K562 (cell line): Measurements from ENCODE around the gene MYO7A. TPM values are rescaled to one million over a fixed set of nuclear protein-coding genes. Genes with fewer than 3 reads are reported as not detected.

ENCODE experiments used
- ATAC-seq: fragments of 200-7000 bp; cut with Tn5 transposase; 3 replicates; pipeline ENCODE4 v1.9.1; 2020; ENCODE audit warnings: moderate library complexity
- BruUV-seq: library from RNA; stranded (reverse); fragments of 400-500 nt; replicated peaks from 2 replicates; lab custom pipeline; 2021; lab: Mats Ljungman, UMichigan
- CTCF ChIA-PET: fragments of 300-600 bp; formaldehyde crosslinking; extraction: SDS; loops from one replicate; lab custom pipeline; 2021; ENCODE audit warnings: low intra/inter-chr PET ratio; lab: Yijun Ruan, JAX
- POLR2A ChIA-PET: fragments of 300-600, 350-650 bp; sonication (Branson Sonifier 250); formaldehyde crosslinking; extraction: SDS; loops from one replicate; lab custom pipeline; 2021; ENCODE audit warnings: antibody characterized with exemption, inconsistent platforms; lab: Yijun Ruan, JAX
- DNase-seq, 4 experiments: peaks; one replicate each; pipeline versions ENCODE4 v3.0.0 to v3.0.0-alpha.2; 2011 to 2018; ENCODE audit warnings: low spot score in 3 of 4, mixed read lengths in 3 of 4; ENCODE audit errors: extremely low read depth in 1 of 4
- FAIRE-seq: peaks from 2 replicates; lab custom pipeline; 2011; peaks lifted over from hg19 to GRCh38; lab: Jason Lieb, UNC
- H2AFZ ChIP-seq: 2 replicates; pipeline ENCODE4 v1.6.0; 2011; ENCODE audit warnings: low read depth, low read length, control low read depth, inconsistent platforms
- H3K27ac ChIP-seq: fragments of 200-600 bp; 3 replicates; pipeline ENCODE4 v1.8.0; 2011; ENCODE audit warnings: low read depth, mild to moderate bottlenecking, control low read depth, inconsistent platforms, low read length, moderate library complexity, mixed read lengths; ENCODE audit errors: extremely low read depth
- H3K27me3 ChIP-seq, 2 experiments: fragments of 300-600 bp in 1 of 2; 2 replicates in 1 of 2; 3 replicates in 1 of 2; pipeline versions ENCODE4 v1.6.0 to v1.8.0; 2011; ENCODE audit warnings: inconsistent platforms in 2 of 2, low read length in 2 of 2, mild to moderate bottlenecking in 1 of 2, mixed read lengths in 1 of 2, moderate library complexity in 1 of 2; ENCODE audit not compliant: control insufficient read depth in 2 of 2, insufficient read depth in 2 of 2
- H3K36me3 ChIP-seq: fragments of 300-600 bp; 3 replicates; pipeline ENCODE4 v1.8.0; 2011; ENCODE audit warnings: mild to moderate bottlenecking, low read length, inconsistent platforms; ENCODE audit not compliant: control insufficient read depth, insufficient read depth
- H3K4me1 ChIP-seq, 2 experiments: fragments of 200-600 bp in 1 of 2; replicated peaks in 1 of 2; 2 replicates in 1 of 2; 3 replicates in 1 of 2; pipeline versions ENCODE4 v1.5.1 to v1.8.0; 2011; ENCODE audit warnings: inconsistent platforms in 2 of 2, low read length in 2 of 2, mild to moderate bottlenecking in 1 of 2, mixed read lengths in 1 of 2, moderate library complexity in 1 of 2; ENCODE audit not compliant: control insufficient read depth in 2 of 2, insufficient read depth in 2 of 2
- H3K4me2 ChIP-seq: 2 replicates; pipeline ENCODE4 v1.6.1; 2011; ENCODE audit warnings: low read length, control low read depth, inconsistent platforms, mixed read lengths; ENCODE audit not compliant: insufficient read depth
- H3K4me3 ChIP-seq: fragments of 200-600 bp; sonication (generic), shearing (Covaris generic); 2 replicates; pipeline ENCODE4 v1.5.1; 2016; ENCODE audit warnings: control low read depth, inconsistent platforms
- H3K79me2 ChIP-seq: fragments of 200-600 bp; 3 replicates; pipeline ENCODE4 v1.8.0; 2011; ENCODE audit warnings: low read length, inconsistent platforms; ENCODE audit not compliant: control insufficient read depth, insufficient read depth
- H3K9ac ChIP-seq, 2 experiments: 2 replicates each; pipeline versions ENCODE4 v1.6.0 to v1.6.1; 2011; ENCODE audit warnings: low read depth in 2 of 2, low read length in 2 of 2, control low read depth in 1 of 2, inconsistent platforms in 1 of 2, mild to moderate bottlenecking in 1 of 2, mixed read lengths in 1 of 2; ENCODE audit not compliant: insufficient read depth in 1 of 2
- H3K9me1 ChIP-seq: one replicate; pipeline ENCODE4 v1.6.0; 2011; ENCODE audit warnings: inconsistent platforms, mild to moderate bottlenecking, low read length, moderate library complexity; ENCODE audit not compliant: control insufficient read depth, insufficient read depth
- H3K9me3 ChIP-seq: replicated peaks from 2 replicates; pipeline ENCODE4 v1.5.1; 2011; ENCODE audit warnings: low read depth, low read length, inconsistent platforms; ENCODE audit not compliant: control insufficient read depth, insufficient read depth
- H4K20me1 ChIP-seq: replicated peaks from 2 replicates; pipeline ENCODE4 v1.6.1; 2011; ENCODE audit warnings: low read length, inconsistent platforms, mixed read lengths; ENCODE audit not compliant: control insufficient read depth, insufficient read depth
- ATF1 ChIP-seq, 2 experiments: fragments of 450-650 bp in 1 of 2; IDR thresholded peaks; 2 replicates each; pipeline ENCODE4 v1.6.1; 2016; ENCODE audit warnings: missing compliant biosample characterization in 1 of 2, missing genetic modification characterization in 1 of 2
- BDP1 ChIP-seq: IDR thresholded peaks from 3 replicates; pipeline ENCODE4 v1.6.1; 2011; ENCODE audit not compliant: insufficient read length, insufficient read depth
- GABPA ChIP-seq: fragments of 200-800 bp; sonication (Bioruptor generic); conservative IDR thresholded peaks from 2 replicates; pipeline ENCODE4 v1.6.1; 2016; ENCODE audit warnings: low read depth, missing genetic modification characterization, missing compliant biosample characterization
- HES1 ChIP-seq: fragments of 450-650 bp; IDR thresholded peaks from 2 replicates; pipeline ENCODE4 v1.6.1; 2016; ENCODE audit warnings: low read depth, mild to moderate bottlenecking, moderate library complexity
- HNRNPUL1 ChIP-seq: fragments of 200-400 bp; formaldehyde crosslinking; IDR thresholded peaks from 2 replicates; pipeline ENCODE4 v1.6.1; 2017; ENCODE audit warnings: low read length
- MYNN ChIP-seq, 2 experiments: sonication (generic); formaldehyde crosslinking in 1 of 2; IDR thresholded peaks; 2 replicates each; pipeline versions ENCODE4 v1.5.0 to v1.6.1; 2016 to 2020; ENCODE audit warnings: antibody characterized with exemption in 1 of 2, missing genetic modification reagents in 1 of 2
- PCBP1 ChIP-seq: fragments of 200-400 bp; formaldehyde crosslinking; IDR thresholded peaks from 2 replicates; pipeline ENCODE4 v1.6.1; 2018; ENCODE audit warnings: mild to moderate bottlenecking, low read depth, low read length; ENCODE audit not compliant: poor library complexity, severe bottlenecking
- PHTF2 ChIP-seq: fragments of 250-450 bp; sonication (Bioruptor Pico); IDR thresholded peaks from 2 replicates; pipeline ENCODE4 v1.5.0; 2021; ENCODE audit warnings: mild to moderate bottlenecking
- RFX7 ChIP-seq: fragments of 250-450 bp; sonication (Bioruptor Pico); IDR thresholded peaks from 2 replicates; pipeline ENCODE4 v1.5.1; 2021; ENCODE audit warnings: mild to moderate bottlenecking
- SLC30A9 ChIP-seq: fragments of 250-450 bp; sonication (Bioruptor Pico); IDR thresholded peaks from 2 replicates; pipeline ENCODE4 v1.8.0; 2022; ENCODE audit warnings: mild to moderate bottlenecking, moderate library complexity
- SMC3 ChIP-seq: conservative IDR thresholded peaks from 2 replicates; pipeline ENCODE4 v1.6.1; 2011; ENCODE audit warnings: low read depth, low read length, improper control_type of control experiment; ENCODE audit not compliant: insufficient read depth
- ZBTB12 ChIP-seq: fragments of 250-450 bp; sonication (Bioruptor Pico); IDR thresholded peaks from 2 replicates; pipeline ENCODE4 v1.4.0; 2020
- WGBS: fragments of 100-300 bp; shearing (Covaris generic); methylation state at CpG from one replicate; pipeline ENCODE4 v1.1.6; 2016; ENCODE audit warnings: low coverage, mixed read lengths; ENCODE audit not compliant: insufficient coverage; ENCODE audit errors: missing lambda C conversion rate; 5-methylcytosine and 5-hydroxymethylcytosine counted together
- in situ Hi-C: fragments of 300-500 bp; cut with MboI; formaldehyde crosslinking; loops from 4 replicates; pipeline ENCODE4 v1.15.0; 2018; ENCODE audit warnings: inconsistent platforms, mixed read lengths
- intact Hi-C: fragments of 100-400 bp; cut with micrococcal nuclease; formaldehyde crosslinking; loops from 2 replicates; pipeline ENCODE4 v1.14.2; 2022
- polyA plus RNA-seq, 8 experiments: library from polyadenylated mRNA; depleted of rRNA in 4 of 8; stranded (reverse) in 5 of 8; unstranded in 3 of 8; fragments of >200 nt; fragmentation: Nextera tagmentation in 2 of 8; fragmentation: Illumina TruSeq in 1 of 8; extraction: Ambion mirVana in 2 of 8; extraction: Trizol in 1 of 8; gene quantifications; 2 replicates each; pipeline versions ENCODE4 v1.2.1 to v1.2.3, GENCODE V29; 2011 to 2014; ENCODE audit warnings: inconsistent platforms in 1 of 8, missing spikeins in 1 of 8
- total RNA-seq, 7 experiments: library from RNA; depleted of rRNA in 6 of 7; stranded (reverse); fragments of >200 nt in 6 of 7; fragmentation: Illumina TruSeq in 2 of 7; extraction: Trizol in 2 of 7; gene quantifications; 2 replicates each; pipeline versions ENCODE4 v1.2.1 to v1.2.3, GENCODE V29; 2011 to 2021; ENCODE audit warnings: low replicate concordance in 1 of 7
- TF ChIP-seq, protein P1 (sequence below): sonication (generic); formaldehyde crosslinking; IDR thresholded peaks from 2 replicates; pipeline ENCODE4 v1.8.0; 2022; ENCODE audit warnings: missing genetic modification reagents, mild to moderate bottlenecking, borderline replicate concordance
- TF ChIP-seq, protein P2 (sequence below): fragments of 250-450 bp; sonication (Bioruptor Pico); IDR thresholded peaks from 2 replicates; pipeline ENCODE4 v1.5.0; 2020; ENCODE audit warnings: mild to moderate bottlenecking, borderline replicate concordance
- TF ChIP-seq, protein P3 (sequence below): fragments of 450-650 bp; formaldehyde crosslinking; IDR thresholded peaks from 2 replicates; pipeline ENCODE4 v1.4.0; 2020; ENCODE audit warnings: mild to moderate bottlenecking, moderate library complexity

The MYO7A gene
- total and polyA plus RNA-seq, 9 of the 15 experiments (the other 6 are each of a cell fraction or from before 2014, with no cell fraction given): 0.01 to 0.11 (median 0.07) TPM; not detected in 1

GRCh38 chr11:77253690-77254089 is 125.6 kb downstream of the MYO7A start:
- H3K9me3 ChIP-seq: no peaks in the 10 kb centered on the region
- POLR2A ChIA-PET: no interaction called here
- H2AFZ ChIP-seq: no peak overlapping the region
- no peaks in the 10 kb centered on the region for H3K9me1 ChIP-seq
- FAIRE-seq (no peak), DNase-seq (no peak), ATAC-seq (no peak)
- in situ Hi-C loops: no loop called here
- no peak overlapping the region for H3K4me3 ChIP-seq
- no peaks in the 10 kb centered on the region for H4K20me1 ChIP-seq
- no peaks in the 10 kb centered on the region for H3K36me3 ChIP-seq
- intact Hi-C loops: no loop called here
- H3K27ac ChIP-seq: no peak overlapping the region
- peaks cover 0 to 12% of the 10 kb centered on the region in 2 experiments; a peak in 2 of 5 replicates for H3K27me3 ChIP-seq
- CTCF ChIA-PET: no interaction called here
- BruUV-seq: no TSS peak
- H3K4me2 ChIP-seq: no peak overlapping the region
- no peaks in the 10 kb centered on the region for H3K4me1 ChIP-seq
- no peaks in the 10 kb centered on the region for H3K79me2 ChIP-seq
- WGBS: 0% methylated on average over 1 of the region's 1 CpG
- no peak overlapping the region for H3K9ac ChIP-seq
- TF ChIP-seq PCBP1 (no peak), HNRNPUL1 (no peak), PHTF2 (no peak), SLC30A9 (CRISPR knock-in tag) (no peak), RFX7 (no peak), ATF1 (CRISPR knock-in tag; IDR thresholded peaks at IDR 0.05) (no peak), ATF1 (tag; IDR thresholded peaks at IDR 0.05) (no peak), BDP1 (no peak), ZBTB12 (no peak), MYNN (IDR thresholded peaks at IDR 0.05) (no peak), MYNN (CRISPR knock-in tag; IDR thresholded peaks at IDR 0.05) (no peak), SMC3 (no peak), GABPA (tag) (no peak), HES1 (no peak)
- TF ChIP-seq, protein P1, sequence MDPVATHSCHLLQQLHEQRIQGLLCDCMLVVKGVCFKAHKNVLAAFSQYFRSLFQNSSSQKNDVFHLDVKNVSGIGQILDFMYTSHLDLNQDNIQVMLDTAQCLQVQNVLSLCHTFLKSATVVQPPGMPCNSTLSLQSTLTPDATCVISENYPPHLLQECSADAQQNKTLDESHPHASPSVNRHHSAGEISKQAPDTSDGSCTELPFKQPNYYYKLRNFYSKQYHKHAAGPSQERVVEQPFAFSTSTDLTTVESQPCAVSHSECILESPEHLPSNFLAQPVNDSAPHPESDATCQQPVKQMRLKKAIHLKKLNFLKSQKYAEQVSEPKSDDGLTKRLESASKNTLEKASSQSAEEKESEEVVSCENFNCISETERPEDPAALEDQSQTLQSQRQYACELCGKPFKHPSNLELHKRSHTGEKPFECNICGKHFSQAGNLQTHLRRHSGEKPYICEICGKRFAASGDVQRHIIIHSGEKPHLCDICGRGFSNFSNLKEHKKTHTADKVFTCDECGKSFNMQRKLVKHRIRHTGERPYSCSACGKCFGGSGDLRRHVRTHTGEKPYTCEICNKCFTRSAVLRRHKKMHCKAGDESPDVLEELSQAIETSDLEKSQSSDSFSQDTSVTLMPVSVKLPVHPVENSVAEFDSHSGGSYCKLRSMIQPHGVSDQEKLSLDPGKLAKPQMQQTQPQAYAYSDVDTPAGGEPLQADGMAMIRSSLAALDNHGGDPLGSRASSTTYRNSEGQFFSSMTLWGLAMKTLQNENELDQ (CRISPR knock-in tag): no peak
- TF ChIP-seq, protein P2, sequence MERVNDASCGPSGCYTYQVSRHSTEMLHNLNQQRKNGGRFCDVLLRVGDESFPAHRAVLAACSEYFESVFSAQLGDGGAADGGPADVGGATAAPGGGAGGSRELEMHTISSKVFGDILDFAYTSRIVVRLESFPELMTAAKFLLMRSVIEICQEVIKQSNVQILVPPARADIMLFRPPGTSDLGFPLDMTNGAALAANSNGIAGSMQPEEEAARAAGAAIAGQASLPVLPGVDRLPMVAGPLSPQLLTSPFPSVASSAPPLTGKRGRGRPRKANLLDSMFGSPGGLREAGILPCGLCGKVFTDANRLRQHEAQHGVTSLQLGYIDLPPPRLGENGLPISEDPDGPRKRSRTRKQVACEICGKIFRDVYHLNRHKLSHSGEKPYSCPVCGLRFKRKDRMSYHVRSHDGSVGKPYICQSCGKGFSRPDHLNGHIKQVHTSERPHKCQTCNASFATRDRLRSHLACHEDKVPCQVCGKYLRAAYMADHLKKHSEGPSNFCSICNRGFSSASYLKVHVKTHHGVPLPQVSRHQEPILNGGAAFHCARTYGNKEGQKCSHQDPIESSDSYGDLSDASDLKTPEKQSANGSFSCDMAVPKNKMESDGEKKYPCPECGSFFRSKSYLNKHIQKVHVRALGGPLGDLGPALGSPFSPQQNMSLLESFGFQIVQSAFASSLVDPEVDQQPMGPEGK (CRISPR knock-in tag): no peak
- TF ChIP-seq, protein P3, sequence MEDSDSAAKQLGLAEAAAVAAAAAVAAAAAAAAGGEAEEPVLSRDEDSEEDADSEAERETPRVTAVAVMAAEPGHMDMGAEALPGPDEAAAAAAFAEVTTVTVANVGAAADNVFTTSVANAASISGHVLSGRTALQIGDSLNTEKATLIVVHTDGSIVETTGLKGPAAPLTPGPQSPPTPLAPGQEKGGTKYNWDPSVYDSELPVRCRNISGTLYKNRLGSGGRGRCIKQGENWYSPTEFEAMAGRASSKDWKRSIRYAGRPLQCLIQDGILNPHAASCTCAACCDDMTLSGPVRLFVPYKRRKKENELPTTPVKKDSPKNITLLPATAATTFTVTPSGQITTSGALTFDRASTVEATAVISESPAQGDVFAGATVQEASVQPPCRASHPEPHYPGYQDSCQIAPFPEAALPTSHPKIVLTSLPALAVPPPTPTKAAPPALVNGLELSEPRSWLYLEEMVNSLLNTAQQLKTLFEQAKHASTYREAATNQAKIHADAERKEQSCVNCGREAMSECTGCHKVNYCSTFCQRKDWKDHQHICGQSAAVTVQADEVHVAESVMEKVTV (CRISPR knock-in tag): no peak
